Measurements from ENCODE around the gene CNOT3.
"Not testable (repeated sequence)": the region's sequence is repeated elsewhere in the genome, so short reads cannot be mapped to it uniquely, and the experiment has no call there.

CNOT3 gene

DNA sequence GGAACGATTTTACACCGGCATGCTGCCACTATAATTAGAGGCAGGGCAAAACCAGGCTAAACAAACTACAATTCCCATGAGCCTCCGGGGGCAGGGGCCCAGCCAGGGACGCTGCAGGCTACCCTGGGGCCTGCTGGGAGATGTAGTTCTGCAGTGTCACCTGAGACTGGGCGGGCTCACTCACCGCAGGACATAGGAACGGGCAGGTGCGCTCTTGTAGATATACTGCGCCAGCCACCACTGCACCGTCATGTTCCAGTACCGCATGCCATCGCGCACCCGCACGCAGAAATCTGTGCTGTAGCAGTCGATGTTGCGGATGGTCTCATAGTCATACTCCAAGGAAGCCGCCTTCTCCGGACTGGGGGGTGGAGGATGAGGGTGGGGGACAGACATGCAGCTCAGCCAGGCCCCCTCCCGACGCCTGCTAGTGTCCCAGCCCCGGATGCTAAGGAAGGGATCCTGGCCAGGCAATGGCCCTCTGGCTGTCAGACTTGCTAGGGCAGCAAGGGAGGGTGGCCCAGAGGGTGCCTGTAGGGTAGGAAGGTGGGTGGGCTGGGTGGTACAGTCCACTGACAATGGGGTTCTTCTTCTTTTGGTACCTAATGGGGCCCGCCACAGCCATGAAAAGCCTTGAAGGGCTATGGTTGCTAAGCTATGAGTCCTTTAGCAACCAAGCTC is 41.2 kb downstream of the CNOT3 start:
- H3K9ac ChIP-seq (ENCODE audit: low read length), result no peak overlapping the region
- H3K36me3 ChIP-seq (ENCODE audit: control insufficient read depth, insufficient read depth, low read length, severe bottlenecking), result peaks cover 18% of the 10 kb centered on the region
- H3K4me3 ChIP-seq (ENCODE audit: low read length), result no peak overlapping the region
- H3K4me1 ChIP-seq (ENCODE audit: control insufficient read depth, insufficient read depth, low read length), result no peaks in the 10 kb centered on the region
- no peaks in the 10 kb centered on the region for H3K9me3 ChIP-seq (ENCODE audit: control insufficient read depth, low read length)
- H3K27me3 ChIP-seq (replicated peaks; ENCODE audit: control insufficient read depth, insufficient read depth, low read length), result no peaks in the 10 kb centered on the region
- DNase-seq (ENCODE audit: low read depth), result no peak

DNA sequence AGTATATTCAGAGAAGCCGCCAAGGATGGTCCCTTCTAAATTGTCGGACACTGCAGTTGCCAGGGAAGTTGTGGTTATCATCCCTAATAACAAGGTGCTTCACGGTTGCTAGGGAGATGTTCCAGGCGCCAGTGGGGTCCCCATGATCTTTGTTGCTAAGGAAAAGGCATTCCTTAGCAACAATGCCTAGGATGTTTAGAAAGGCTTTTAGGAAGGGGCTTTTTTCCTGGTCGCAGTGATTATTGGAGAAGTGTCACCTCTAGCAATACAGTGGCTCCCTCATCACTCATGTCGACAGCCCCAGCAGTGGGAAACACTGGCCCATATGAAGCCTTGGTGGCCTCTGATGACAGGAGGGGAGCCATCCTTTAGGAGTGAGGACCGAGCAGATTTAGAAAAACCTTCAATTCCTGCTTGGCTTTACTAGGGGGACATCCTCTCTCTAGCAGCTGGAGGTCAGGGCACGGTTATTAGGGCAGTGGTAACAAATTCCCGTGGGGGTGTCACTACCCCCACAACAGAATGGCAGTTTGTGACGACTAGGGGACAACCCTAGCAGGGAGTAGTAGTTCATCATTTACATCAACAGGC is 41.8 kb downstream of the CNOT3 start:
- DNase-seq (ENCODE audit: low read depth), result no peak
- Histone ChIP-seq H3K36me3 (ENCODE audit: control insufficient read depth, insufficient read depth, low read length, severe bottlenecking) (peaks cover 18% of the 10 kb centered on the region), H3K4me1 (ENCODE audit: control insufficient read depth, insufficient read depth, low read length) (no peaks in the 10 kb centered on the region), H3K9me3 (ENCODE audit: control insufficient read depth, low read length) (no peaks in the 10 kb centered on the region), H3K27me3 (replicated peaks; ENCODE audit: control insufficient read depth, insufficient read depth, low read length) (no peaks in the 10 kb centered on the region), H3K9ac (ENCODE audit: low read length) (no peak overlapping the region), H3K4me3 (ENCODE audit: low read length) (no peak overlapping the region)

DNA sequence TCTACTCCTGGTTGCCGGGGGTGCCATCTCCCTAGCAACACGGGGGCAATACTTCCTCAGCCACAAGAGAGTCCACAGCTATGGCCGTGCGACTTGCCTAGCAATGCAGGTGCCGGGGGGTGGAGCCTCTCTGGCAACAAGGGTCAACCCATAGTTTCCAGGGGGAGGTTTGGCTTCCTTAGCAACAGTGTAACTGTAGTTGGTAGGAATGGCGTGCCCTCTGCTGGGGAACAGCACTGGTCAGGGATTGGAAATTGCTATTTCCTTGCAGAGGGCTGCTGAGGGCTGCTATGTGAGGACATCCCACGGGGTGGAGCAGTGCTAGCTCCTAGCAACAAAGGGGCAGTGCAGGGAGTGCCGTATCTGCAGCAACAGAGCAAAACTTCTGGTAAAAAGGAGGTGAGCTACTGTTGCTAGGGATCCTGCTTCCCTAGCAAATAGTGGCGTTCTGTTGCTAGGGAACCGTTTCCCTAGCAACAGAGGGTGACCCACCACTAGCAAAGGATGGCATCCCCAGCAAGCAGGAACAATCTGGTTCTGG is 42.4 kb downstream of the CNOT3 start:
- peaks cover 18% of the 10 kb centered on the region for H3K36me3 ChIP-seq (ENCODE audit: control insufficient read depth, insufficient read depth, low read length, severe bottlenecking)
- H3K4me3 ChIP-seq (ENCODE audit: low read length), result no peak overlapping the region
- no peaks in the 10 kb centered on the region for H3K27me3 ChIP-seq (replicated peaks; ENCODE audit: control insufficient read depth, insufficient read depth, low read length)
- peak; percentile 51 for DNase-seq (ENCODE audit: low read depth)
- H3K9ac ChIP-seq (ENCODE audit: low read length), result no peak overlapping the region
- H3K4me1 ChIP-seq (ENCODE audit: control insufficient read depth, insufficient read depth, low read length), result no peaks in the 10 kb centered on the region
- H3K9me3 ChIP-seq (ENCODE audit: control insufficient read depth, low read length), result no peaks in the 10 kb centered on the region

DNA sequence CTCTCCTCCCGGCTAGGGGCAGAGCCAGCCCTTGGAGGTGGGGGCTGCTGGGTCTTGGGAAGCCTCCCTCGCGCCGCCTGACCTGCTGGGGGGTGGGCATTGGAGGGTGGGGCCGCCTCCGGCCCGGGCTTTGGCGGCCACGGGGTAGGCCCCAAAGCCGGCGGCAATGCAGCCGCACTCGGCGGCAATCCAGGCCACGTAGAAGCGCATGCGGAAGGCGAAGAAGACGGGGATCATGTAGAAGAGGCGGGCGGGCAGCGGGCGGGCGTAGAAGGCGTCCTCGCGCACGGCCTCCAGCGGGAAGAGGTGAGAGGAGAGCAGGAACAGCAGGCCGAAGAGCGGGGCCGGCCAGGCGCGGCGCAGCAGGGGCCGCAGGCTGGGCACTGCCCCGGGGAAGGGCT is 43.1 kb downstream of the CNOT3 start:
- Histone ChIP-seq H3K4me3 (ENCODE audit: low read length) (no peak overlapping the region), H3K9ac (ENCODE audit: low read length) (no peak overlapping the region), H3K4me1 (ENCODE audit: control insufficient read depth, insufficient read depth, low read length) (no peaks in the 10 kb centered on the region), H3K36me3 (ENCODE audit: control insufficient read depth, insufficient read depth, low read length, severe bottlenecking) (peaks cover 18% of the 10 kb centered on the region), H3K27me3 (replicated peaks; ENCODE audit: control insufficient read depth, insufficient read depth, low read length) (no peaks in the 10 kb centered on the region), H3K9me3 (ENCODE audit: control insufficient read depth, low read length) (no peaks in the 10 kb centered on the region)
- DNase-seq (ENCODE audit: low read depth), result no peak

DNA sequence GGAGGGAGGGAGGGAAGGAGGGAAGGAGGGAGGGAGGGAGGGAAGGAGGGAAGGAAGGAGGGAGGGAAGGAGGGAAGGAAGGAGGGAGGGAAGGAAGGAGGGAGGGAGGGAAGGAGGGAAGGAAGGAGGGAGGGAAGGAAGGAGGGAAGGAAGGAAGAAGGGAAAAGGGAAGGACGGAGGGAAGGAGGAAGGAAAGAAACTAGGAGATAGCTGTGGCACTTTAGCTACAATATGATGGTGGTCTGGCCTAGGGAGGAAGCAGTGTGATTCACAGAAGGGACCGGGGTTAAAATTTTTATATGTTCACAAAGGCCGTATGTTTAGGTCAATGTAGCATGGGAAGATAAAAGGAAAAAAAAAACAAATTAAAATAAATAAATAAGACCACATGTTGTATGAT is 44.3 kb downstream of the CNOT3 start:
- not testable (repeated sequence) for DNase-seq (ENCODE audit: low read depth); H3K27me3 ChIP-seq (replicated peaks; ENCODE audit: control insufficient read depth, insufficient read depth, low read length); H3K4me3 ChIP-seq (ENCODE audit: low read length); H3K9me3 ChIP-seq (ENCODE audit: control insufficient read depth, low read length); H3K9ac ChIP-seq (ENCODE audit: low read length); H3K4me1 ChIP-seq (ENCODE audit: control insufficient read depth, insufficient read depth, low read length)
- H3K36me3 ChIP-seq (ENCODE audit: control insufficient read depth, insufficient read depth, low read length, severe bottlenecking), result peaks cover 16% of the 10 kb centered on the region

DNA sequence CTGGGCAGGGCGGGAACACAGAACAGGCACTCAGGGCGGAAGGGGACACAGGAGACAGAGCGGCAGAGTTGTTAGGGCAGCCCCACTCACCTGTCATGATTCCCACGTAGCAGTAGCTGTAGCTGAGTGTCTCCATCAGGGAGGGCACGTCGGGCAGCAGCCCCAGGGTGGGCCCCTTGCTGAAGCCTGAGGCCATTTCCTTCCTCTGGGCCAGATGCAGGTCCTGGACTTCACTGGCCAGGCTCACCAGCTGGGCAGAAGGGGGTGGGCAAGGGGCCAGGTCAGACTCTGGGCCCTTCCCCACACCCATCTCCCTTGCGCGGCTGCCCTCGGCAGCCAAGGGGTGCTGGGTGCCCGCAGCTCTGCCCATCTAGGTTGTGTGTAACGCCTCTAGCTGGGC is 45.9 kb downstream of the CNOT3 start:
- DNase-seq (ENCODE audit: low read depth), result no peak
- Histone ChIP-seq H3K4me3 (ENCODE audit: low read length) (no peak overlapping the region), H3K27me3 (replicated peaks; ENCODE audit: control insufficient read depth, insufficient read depth, low read length) (no peaks in the 10 kb centered on the region), H3K9ac (ENCODE audit: low read length) (no peak overlapping the region), H3K36me3 (ENCODE audit: control insufficient read depth, insufficient read depth, low read length, severe bottlenecking) (peaks cover 11% of the 10 kb centered on the region), H3K9me3 (ENCODE audit: control insufficient read depth, low read length) (no peaks in the 10 kb centered on the region), H3K4me1 (ENCODE audit: control insufficient read depth, insufficient read depth, low read length) (peaks cover 5% of the 10 kb centered on the region)

DNA sequence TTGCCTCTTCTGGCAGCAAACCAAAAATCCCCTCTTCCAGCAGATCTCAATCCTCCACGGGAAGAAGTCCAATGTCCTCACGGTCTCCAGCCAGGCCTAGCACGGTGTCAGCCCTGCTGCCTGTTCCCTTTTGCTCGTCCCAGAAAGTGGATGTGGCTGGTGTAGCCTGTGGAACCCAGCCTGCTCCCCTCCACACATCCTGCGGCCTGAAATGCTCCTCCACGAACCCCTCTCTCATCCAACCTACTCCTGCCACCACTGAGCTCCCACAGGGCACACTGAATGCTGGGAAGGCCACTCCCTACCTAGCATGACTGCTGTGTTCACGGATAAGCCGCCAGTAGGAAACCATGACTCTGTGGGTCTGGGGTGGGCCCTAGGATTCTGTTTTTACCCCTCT is 48.8 kb downstream of the CNOT3 start:
- Histone ChIP-seq H3K4me3 (ENCODE audit: low read length) (no peak overlapping the region), H3K4me1 (ENCODE audit: control insufficient read depth, insufficient read depth, low read length) (peaks cover 9% of the 10 kb centered on the region), H3K9ac (ENCODE audit: low read length) (no peak overlapping the region), H3K9me3 (ENCODE audit: control insufficient read depth, low read length) (no peaks in the 10 kb centered on the region), H3K36me3 (ENCODE audit: control insufficient read depth, insufficient read depth, low read length, severe bottlenecking) (no peaks in the 10 kb centered on the region), H3K27me3 (replicated peaks; ENCODE audit: control insufficient read depth, insufficient read depth, low read length) (no peaks in the 10 kb centered on the region)
- no peak for DNase-seq (ENCODE audit: low read depth)

DNA sequence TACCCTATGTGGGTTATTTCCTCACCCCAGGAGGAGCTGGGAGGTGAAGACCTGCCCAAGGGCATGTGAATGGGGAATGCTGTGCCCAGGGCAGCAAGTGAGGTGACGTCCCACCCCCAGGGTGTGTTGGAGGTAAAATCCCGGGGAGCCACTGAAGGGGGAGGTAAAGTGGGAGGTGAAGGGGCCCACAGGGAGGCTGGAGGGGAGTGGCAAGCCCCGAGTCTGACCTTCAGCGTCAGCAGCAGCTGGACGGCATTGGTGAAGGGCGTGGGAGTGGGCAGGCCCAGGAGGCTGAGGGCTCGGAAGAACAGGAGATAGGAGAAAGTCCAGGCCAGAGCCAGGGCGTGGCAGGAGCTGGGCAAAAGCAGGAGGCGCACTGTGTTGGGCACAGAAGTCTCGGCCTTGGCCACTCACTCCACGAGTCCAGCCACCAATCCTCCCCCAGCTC is 49.4 kb downstream of the CNOT3 start:
- DNase-seq (ENCODE audit: low read depth), result no peak
- H3K9me3 ChIP-seq (ENCODE audit: control insufficient read depth, low read length), result no peaks in the 10 kb centered on the region
- H3K4me1 ChIP-seq (ENCODE audit: control insufficient read depth, insufficient read depth, low read length), result peaks cover 12% of the 10 kb centered on the region
- no peaks in the 10 kb centered on the region for H3K27me3 ChIP-seq (replicated peaks; ENCODE audit: control insufficient read depth, insufficient read depth, low read length)
- H3K36me3 ChIP-seq (ENCODE audit: control insufficient read depth, insufficient read depth, low read length, severe bottlenecking), result no peaks in the 10 kb centered on the region
- no peak overlapping the region for H3K9ac ChIP-seq (ENCODE audit: low read length)
- no peak overlapping the region for H3K4me3 ChIP-seq (ENCODE audit: low read length)

DNA sequence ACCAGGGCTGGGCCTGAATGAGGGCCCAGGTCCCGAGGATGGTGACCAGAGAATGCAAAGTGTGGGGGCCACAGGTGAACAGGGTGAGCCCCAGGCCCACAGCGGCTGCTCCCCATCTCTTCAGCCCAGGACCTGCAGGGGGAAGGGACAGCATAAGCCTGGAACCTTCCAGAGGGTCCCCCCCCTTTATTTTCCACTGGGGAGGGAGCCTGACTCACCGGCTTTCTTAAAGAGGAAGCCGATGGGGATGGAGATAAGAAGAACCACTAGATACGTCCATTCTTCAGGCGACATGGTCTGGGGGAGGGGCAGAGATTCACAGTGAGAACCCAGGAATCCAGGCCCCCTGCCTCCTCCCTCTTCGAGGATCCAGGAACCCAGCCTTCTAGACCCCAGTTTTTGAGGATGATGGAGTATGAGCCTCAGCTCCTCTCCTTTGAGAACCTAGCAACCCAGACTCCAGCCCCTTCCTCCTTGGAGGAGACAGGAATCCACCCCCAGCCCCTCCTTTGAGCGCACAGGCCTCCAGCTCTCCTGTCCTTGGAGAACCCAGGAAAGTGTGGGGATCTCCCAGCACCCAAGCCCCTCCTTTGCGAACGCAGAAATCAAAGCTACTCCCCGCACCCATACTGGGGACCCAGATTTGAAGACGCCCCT is 50.8 kb downstream of the CNOT3 start:
- Histone ChIP-seq H3K9ac (ENCODE audit: low read length) (peak overlapping the region; percentile 93), H3K36me3 (ENCODE audit: control insufficient read depth, insufficient read depth, low read length, severe bottlenecking) (peaks cover 4% of the 10 kb centered on the region), H3K4me1 (ENCODE audit: control insufficient read depth, insufficient read depth, low read length) (peaks cover 18% of the 10 kb centered on the region), H3K9me3 (ENCODE audit: control insufficient read depth, low read length) (no peaks in the 10 kb centered on the region), H3K27me3 (replicated peaks; ENCODE audit: control insufficient read depth, insufficient read depth, low read length) (no peaks in the 10 kb centered on the region), H3K4me3 (ENCODE audit: low read length) (peak overlapping the region; percentile 91)
- DNase-seq (ENCODE audit: low read depth), result peak; percentile 73

DNA sequence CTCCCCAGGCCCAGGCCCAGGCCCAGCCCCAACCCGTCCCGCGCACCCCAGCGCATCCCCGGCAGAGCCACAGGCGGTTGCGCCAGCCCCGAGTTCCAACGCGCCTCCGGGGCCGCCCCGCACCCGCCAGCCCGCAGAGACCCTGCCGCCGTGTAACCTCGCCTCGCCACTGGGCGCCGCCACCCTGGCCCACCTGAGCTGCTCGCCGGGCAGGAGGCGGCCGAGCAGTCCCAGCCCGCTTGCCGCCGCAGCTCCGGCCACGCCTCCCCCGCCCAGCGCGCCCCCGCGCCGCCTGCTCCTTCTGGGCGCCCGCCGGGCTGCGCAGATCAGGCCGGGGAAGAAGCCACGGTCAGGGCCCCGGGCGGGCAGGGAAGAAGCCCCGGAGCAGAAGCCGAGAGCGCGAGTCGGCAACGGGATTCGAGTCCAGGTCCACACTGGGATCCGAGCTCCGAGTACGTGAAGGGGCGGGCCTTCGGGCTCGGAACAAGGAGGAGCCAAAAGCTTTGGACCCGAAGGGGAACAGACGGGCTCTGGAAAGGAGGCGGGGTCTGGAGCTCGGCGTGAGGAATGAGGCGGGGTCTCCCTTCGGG is 51.7 kb downstream of the CNOT3 start, which contains the start of gene MBOAT7:
Gene MBOAT7 (minus strand): TSS at position 436 of the 590 bp plus-strand sequence. CDS start 1,072 bp downstream, outside the sequence.
- Histone ChIP-seq H3K36me3 (ENCODE audit: control insufficient read depth, insufficient read depth, low read length, severe bottlenecking) (peaks cover 10% of the 10 kb centered on the region), H3K4me3 (ENCODE audit: low read length) (peak within 1 kb of the TSS; percentile 91), H3K9ac (ENCODE audit: low read length) (peak within 1 kb of the TSS; percentile 96), H3K27me3 (replicated peaks; ENCODE audit: control insufficient read depth, insufficient read depth, low read length) (no peaks in the 10 kb centered on the region), H3K4me1 (ENCODE audit: control insufficient read depth, insufficient read depth, low read length) (peaks cover 18% of the 10 kb centered on the region), H3K9me3 (ENCODE audit: control insufficient read depth, low read length) (no peaks in the 10 kb centered on the region)
- DNase-seq (ENCODE audit: low read depth), result no peak

Data from adipocyte (in vitro differentiated cells).